ENCODE results near the gene LLPH.
A peak's percentile ranks its signal among the peaks of the same experiment; 100 is the strongest.
"Not testable (repeated sequence)": the region's sequence is repeated elsewhere in the genome, so short reads cannot be mapped to it uniquely, and the experiment has no call there.

The LLPH gene
- total RNA-seq: 6.1 to 27.5 (median 16.2) reads per million in 18 experiments

DNA sequence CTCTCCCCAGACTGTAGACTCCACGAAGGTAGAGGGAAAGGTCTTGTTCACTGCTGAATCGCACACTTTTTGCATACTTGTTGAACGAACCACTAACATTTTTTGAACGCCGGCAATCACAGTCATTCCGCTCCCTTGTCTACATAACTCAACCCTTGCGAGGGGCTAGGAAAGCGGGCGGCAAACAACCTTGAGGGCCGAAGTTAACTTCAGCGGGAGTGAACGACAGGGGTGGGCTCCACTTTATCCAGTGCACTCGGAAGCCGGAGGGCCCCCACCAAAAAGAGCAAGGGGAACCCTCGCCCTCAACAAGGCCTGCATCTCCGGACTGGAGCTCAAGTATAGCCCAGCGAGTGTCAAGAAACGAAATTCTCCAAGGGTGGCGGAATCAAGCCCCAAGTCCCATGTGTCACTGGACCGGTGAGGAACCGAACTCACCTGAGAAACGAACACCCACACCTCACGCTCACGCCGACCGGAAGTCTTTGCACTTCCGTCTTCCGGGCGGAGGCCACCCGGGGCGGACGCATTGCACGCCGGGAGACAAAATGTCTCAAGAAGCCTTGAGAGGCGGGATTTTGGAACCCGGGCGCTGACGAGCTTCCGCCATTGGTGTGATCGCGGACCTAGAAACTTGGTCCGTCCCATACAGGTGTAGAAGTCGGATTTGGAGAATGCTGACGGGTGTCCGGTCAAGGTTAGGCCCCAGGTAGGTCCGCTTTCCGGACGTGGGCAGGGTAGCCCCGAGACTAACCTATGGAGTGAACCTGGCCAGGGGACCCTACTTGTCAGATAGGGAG lies at the start of gene LLPH:
LLPH (minus strand) TSS at position 484 of the 800 bp plus-strand sequence. CDS start 1,644 bp downstream, outside the sequence.
- peak; percentile 92 to 95 for DNase-seq

DNA sequence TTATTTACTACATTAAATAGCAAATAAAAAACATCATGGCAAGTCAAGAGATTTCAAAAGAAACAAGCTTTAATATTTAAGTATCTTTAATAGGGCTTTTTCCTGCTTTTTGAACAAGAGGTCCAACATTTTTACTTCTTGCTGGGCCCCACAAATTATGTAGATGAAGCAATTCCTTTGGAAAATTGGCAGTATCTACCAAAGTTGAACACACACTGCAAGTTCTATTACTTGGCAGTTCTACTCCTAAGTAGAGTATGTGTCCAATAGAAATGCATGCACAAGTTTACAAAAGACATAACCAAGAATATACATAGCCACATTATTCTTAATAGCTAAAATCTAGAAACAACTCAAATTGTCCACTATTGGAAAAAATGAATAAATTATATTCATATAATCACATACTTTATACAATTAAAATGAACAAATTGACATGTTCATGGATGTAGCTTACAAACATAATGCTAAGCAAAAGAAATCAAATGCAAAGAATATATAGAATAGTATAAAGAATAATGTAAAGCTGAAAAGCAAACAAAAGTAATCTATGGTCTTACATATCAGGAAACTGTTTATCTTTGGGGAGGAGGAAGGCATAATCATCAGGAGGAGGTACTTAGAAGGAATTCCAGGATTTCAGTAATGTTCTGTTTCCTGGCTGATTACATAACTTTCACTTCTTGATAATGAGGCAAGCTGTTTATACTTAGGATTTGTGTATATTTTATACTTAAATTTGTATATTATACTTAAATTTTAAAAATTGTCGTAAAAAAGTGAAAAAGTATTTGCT lies 45.8 kb upstream of the LLPH start:
- no peak for DNase-seq

DNA sequence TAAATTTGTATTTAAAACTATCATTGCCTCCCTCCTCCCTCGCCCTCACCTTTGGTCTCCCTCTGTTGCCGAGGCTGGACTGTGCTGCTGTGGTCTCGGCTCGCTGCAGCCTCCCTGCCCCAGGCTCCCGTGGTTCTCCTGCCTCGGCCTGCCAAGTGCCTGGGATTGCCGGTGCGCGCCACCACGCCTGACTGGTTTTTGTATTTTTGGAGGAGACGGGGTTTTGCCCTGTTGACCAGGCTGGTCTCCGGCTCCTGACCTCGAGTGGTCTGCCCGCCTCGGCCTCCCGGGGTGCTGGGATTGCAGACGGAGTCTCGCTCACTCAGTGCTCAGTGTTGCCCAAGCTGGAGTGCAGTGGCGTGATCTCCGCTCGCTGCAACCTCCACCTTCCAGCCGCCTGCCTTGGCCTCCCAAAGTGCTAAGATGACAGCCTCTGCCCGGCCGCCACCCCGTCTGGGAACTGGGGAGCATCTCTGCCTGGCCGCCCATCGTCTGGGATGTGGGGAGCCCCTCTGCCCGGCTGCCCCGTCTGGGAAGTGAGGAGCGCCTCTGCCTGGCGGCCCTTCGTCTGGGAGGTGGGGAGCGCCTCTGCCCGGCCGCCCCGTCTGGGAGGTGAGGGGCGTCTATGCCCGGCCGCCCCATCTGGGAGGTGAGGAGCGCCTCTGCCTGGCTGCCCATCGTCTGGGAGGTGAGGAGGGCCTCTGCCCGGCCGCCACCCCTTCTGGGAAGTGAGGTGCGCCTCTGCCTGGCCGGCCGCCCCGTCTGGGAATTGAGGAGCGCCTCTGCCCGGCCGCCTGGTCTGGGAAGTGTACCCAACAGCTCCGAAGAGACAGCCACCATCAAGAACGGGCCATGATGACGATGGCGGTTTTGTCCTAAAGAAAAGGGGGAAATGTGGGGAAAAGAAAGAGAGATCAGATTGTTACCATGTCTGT lies 44.1 kb upstream of the LLPH start:
- not testable (repeated sequence) for DNase-seq

DNA sequence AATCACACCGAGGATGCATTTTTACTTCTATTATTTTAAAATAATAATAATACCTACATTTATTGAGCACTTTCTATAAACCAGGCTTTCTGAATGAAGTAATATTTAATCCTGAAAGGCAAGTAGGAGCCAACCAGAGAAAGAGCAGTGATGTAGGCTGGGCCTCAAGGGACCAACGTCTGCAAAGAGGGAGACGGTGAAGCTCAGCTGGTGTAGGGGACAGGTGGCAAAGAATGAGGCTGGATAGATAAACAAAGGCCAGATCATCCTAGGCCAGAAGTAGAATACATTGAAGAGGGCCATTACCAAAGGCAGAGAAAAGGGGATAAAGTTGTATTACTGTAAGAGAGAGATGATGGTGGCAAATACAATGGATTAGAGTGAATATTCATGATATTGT lies 40.1 kb upstream of the LLPH start:
- no peak for DNase-seq

DNA sequence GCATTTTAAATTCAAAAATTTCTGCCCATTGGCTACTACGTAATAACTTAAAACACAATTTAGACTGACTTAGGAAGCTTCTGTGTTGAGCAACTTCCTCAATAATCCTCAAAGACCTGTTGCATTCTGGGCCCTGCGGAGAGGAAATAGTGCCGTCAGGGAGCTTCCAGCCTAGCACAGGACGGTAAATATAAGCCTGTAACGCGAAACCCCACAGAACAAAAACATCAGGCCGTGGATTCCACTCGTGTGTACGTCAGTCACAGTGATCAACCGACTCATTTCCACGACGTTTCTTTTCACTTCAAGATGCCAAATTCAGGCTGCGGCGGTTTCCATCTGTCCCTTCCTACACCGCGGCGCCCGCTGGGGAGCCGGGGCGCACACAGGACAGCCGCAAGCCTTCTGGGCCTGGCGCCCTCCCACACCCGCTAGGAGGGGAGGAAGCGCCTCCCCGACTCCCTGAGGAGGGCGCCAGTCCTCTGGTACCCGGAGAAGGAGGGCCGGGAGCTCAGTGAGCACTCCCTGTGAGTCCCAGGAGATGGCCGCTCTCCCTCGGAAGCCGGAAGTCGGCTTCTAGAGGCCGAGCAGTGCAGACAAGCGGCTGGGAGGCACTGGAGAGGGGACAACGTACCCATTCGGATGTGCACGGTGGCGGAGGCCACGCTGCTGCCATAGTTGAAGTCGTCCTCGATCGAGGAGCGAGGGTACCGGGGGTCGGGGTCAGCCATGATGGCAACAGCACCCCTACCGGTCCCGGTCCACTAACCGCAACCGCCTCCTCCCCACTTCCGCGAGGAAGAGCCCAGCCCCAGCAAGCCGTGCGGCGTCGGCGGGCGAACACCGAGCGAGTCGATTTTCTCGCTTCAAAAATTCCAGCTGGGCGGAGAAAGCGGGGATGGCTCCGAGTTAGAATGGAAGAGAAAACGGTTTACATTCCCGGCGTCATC lies 38.9 kb upstream of the LLPH start, which contains the start of gene TMBIM4:
TMBIM4 (minus strand) TSS at position 776 of the 950 bp plus-strand sequence; CDS start at position 731, 45 bp downstream.
- DNase-seq: peak; percentile 93 to 95

DNA sequence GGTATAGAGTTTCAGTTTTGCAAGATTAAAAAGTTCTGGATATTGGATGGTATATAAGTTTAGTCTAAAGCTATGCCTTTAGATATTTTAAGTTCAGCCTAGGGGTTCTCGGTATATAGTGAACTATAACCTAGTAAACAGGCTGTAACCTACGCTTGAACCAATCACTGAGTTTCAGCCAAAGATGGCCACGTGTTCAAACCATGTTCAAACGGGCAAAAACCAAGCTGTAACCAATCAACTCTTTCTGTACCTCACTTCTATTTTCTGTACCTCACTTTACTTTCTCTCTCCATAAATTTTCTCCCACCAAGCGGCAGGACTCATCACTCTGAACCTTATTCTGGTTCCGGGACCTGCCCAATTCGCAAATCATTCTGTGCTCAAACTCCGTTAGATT lies 37.9 kb upstream of the LLPH start:
- DNase-seq: peak in 1 of 2 donors; percentile 24

DNA sequence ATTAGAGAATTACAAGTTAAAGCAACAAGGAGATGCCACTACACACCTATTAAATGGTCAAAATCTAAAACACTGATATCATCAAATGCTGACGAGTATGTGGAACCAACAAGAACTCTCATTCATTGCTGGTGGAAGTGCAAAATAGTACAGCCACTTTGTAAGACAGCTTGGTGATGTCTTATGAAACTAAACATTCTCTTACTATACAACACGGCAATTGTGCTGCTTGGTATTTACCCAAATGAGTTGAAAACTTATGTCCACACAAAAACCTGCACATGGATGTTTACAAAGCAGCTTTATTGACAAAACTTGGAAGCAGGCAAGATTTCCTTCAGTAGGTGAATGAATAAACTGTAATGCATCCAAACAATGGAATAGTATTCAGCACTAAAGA lies 36.0 kb upstream of the LLPH start:
- no peak for DNase-seq

DNA sequence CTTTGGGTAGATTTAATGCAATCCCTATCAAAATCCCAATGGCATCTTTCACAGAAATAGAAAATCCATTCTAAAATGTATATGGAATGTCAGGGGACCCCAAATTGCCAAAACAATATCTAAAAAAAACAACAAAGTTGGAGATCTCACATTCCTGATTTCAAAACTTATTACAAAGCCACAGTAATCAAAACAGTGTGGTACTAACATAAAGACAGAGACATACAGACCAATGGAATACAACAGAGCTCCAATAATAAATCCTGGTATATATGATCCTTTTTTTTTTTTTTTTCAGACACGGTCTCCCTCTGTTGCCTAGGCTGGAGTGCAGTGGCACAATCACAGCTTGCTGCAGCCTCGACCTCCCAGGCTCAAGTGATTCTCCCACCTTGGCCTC lies 34.6 kb upstream of the LLPH start:
- no peak for DNase-seq

DNA sequence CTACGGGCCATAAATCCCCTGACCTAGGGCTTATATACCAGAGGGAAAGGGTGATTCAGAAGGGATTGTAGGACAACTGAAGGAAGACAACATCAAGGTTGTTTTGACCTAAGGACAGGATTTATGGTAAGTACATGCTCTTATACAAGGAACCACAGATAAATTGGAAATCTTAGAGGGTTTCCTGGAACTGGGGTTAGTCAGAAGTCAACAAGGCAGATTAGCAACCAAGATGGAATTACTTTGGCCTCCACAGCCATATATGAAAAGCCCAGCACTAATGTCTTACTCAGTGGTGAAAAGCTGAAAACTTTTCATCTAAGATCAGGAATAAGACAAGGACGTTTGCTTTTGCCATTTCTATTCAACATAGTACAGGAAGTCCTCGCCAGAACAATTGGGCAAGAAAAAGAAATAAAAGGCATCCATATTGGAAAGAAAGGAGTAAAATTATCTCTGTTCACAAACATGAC lies 33.8 kb upstream of the LLPH start:
- no peak for DNase-seq

DNA sequence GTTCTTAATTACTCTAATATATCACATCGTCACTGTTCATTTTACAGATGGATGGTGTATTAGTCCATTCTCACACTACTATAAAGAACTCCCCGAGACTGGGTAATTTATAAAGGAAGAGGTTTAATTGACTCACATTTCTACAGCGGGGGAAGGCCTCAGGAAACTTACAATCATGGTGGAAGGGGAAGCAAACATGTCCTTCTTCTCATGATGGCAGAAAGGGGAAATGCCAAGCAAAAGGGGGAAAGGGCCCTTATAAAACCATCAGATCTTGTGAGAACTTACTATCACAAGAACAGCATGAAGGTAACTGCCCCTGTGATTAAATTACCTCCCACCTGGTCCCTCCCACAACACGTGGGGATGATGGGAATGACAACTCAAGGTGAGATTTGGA lies 32.7 kb upstream of the LLPH start:
- DNase-seq: peak in 1 of 2 donors; percentile 38

DNA sequence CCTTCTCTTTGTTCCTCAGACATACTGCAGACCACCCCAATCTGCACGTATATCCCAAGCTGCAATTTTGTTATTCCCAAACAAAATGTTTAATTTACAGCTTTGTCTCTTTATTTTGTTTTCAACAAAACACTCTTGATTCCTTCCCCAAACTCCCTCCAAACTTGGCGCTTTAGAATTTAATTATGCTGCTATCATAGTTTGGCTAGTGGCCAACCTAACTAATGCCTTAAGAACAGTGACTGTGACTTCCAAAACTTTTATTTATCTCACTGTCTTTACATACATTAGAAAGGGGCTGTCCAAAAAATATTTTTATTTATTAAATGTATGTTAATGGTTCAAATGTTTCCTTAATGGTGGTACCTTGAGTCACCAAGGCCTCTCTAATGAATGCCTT lies 32.2 kb upstream of the LLPH start:
- DNase-seq: no peak

DNA sequence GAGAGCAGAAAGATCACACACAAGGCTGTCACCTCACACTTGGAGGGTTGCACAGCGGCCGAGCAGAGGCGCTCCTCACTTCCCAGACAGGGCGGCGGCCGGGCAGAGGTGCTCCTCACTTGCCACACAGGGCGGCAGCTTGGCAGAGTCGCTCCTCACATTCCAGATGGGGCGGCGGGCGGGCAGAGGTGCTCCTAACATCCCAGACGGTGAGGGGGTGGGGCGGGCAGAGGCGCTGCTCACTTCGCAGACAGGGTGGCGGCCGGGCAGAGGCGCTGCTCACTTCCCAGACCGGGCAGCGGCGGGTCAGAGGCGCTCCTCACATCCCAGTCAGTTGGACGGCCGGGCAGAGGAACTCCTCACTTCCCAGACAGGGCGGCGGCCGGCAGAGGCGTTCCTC lies 30.2 kb upstream of the LLPH start:
- no peak for DNase-seq

DNA sequence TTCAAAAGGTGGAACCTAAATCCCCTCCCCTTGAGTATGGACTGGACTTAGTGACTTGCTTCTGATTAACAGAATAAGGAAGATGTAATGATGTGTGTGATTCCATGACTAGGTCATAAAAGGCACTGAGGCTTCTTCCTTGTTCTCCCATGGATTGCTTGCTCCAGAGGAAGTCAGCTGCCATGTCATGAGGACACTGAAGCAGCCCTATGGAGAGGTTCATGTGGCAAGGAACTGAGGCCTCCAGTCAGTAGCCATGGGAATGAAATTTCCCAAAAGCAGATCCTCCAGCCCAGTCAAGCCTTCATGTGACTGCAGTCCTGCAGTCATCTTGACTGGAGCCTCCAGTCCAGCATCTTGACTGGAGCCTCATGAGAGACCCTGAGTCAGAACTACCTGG lies 28.6 kb upstream of the LLPH start:
- peak; percentile 62 to 87 for DNase-seq

DNA sequence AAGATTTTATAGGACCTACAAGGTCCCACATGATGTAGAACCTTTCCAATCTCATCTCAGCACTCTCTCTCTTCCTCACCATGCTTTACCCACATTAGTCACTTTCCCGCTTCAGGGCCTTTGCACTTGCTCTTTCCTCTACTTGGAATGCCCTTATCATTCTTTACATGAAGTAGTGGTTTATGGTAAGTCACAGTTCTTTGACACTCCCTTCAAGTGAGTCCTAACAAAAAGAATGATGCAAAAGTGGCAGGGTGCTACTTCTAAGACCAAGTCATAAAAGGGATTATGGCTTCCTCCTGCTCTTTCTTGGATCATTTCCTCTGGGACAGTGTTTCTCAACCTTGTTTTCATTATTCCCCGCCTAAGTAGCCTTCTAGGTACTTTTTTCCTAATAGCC lies 26.1 kb upstream of the LLPH start:
- DNase-seq: no peak

DNA sequence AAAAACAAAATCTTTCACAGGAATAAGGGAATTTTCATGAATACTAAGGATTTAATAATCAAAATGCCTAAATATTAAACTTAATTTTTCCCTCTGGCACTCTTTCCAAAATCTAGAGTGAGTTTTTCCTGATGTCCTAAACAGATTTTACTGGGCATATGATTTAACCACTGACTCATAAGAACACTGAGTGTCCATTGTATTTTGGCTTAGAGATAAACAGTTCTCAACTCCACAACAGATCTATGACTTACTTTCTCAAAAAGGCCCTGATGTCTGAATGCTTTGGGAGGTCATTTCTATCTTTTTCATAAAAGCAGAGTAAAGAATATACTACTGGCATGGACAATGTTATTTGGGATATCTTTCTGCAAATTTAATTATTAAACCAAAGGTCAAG lies 24.2 kb upstream of the LLPH start:
- DNase-seq: no peak

DNA sequence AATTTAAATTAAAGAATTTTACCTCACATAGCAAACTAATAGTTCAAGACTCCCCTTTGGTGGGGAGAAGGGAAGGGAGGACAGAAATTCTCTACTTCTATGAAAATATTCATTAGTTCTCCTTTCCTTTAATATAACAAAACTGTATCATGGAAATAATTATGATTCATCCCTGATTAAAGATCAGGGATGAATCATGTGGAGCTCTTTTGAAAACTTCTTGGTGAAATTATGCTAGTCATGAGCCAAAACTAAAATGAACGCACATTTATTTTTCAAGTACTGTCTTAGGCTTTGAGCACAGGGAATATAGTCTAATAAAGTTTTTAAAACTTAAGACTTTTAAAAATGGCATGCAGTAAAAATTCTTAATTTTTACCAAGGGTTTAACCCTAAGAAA lies 22.2 kb upstream of the LLPH start:
- no peak for DNase-seq

DNA sequence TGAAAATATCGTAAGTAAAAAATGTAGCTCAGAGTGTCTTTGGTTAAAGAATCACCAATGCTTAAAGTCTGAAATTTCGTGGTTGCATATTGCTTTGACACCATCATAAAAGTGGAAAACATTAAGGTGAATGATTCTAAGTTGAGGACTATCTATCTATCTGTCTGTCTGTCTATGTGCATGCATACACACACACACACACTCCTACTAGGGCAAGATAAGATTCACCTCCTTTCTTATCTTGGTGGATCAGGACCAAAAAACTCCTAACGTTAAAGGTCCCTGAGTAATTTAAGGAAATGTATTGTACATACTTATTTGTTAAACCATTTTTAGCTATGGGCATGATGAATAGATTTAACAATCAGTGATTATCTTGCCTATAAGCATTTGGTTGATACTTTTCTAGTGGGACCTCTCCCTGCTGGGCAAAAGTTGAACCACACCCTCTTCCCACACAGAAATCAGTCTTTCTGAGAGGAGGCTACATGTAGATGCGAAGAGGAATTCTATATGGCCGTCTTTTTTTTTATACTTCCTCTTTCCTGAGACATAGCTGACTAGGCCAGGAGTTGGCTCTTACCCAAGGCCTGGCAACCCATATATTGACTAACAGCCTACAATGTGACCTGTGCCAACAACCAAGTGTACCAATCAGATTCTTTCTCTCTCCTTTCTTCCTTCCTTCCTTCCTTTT lies 19.3 kb upstream of the LLPH start:
- peak; percentile 90 to 96 for DNase-seq

DNA sequence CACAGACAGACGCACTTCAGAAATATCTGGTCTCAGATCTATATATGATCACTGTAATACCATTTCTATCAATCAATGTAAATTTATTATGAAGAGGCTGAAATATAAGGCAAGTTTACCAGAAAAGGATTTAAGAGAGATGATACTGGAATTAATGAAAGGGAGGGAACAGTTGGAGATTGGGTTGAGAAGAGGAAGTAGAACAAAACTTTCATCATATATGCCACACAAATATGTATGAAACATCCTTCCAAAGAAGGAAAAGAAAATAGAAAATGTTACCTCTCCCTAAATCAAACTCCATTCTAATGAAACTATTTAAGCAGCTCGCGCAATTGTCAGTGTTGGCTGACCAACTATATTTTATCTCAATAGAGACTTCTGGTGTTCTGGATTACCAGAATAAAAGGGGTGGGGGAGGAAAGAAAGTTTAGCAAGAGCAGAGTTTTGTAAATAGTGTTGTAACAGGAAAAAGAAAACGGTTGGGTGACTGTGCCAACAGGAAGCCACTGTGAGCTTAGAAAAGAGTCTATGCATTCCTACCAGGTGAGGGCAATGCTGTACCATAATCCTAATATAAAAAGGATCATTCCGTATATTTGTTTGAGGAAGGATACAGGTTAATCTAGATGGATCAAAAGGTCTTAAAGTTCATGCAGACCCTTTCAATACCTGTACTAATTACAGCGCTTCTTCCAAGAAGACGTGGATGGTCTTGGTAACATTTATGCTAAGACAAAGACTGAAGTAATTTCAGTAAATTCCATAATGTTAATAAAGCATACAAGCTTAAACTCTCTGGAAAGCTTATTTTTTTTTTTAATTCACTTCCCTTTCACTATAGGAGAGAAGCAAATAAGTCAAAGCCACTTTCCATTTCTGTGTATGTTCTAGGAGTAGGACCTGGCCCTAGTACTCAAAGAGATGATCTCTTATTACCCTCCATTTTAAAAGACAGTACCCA lies 14.5 kb upstream of the LLPH start:
- DNase-seq: peak; percentile 68 to 90

DNA sequence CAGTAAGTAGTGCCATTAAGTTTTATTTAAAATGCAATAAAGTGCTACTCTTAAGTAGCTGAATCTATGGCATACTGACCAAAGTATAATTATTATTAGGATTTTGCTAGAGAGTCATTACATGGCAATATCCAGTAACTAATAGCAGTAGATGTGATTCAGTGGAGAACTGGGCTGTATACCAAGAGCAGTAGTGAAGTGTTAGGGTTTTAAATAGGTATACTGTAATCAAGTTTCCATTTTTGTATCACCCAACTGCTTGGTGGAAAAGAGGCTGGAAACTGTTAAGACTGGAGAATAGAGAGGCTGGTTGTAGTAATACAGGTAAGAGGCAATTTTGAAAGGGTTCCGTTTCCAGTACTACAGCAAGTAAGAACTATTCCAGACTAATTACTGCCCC lies 13.3 kb upstream of the LLPH start:
- DNase-seq: no peak
